Brain microvascular endothelial cell (primary cell): ENCODE results near the gene ZFP57.
A peak's percentile ranks its signal among the peaks of the same experiment; 100 is the strongest.

Experiments
- DNase-seq: peaks from one replicate; pipeline ENCODE4 v3.0.0-alpha.2; 2020
- H3K27ac ChIP-seq: fragments of 250-450 bp; sonication (Bioruptor Pico); 2 replicates; pipeline ENCODE4 v1.5.1; 2020; ENCODE audit warnings: mild to moderate bottlenecking, moderate library complexity
- H3K27me3 ChIP-seq: fragments of 250-450 bp; sonication (Bioruptor Pico); replicated peaks from 2 replicates; pipeline ENCODE4 v1.5.1; 2020; ENCODE audit warnings: mild to moderate bottlenecking
- H3K36me3 ChIP-seq: fragments of 250-450 bp; sonication (Bioruptor Pico); replicated peaks from 2 replicates; pipeline ENCODE4 v1.5.1; 2020; ENCODE audit warnings: mild to moderate bottlenecking
- H3K4me3 ChIP-seq: 2 replicates; pipeline ENCODE4 v1.5.1; 2011; ENCODE audit warnings: low read depth, mild to moderate bottlenecking, control low read depth, low read length, moderate library complexity
- CTCF ChIP-seq: IDR thresholded peaks from 2 replicates; pipeline ENCODE4 v1.5.1; 2011; ENCODE audit warnings: low read depth, mild to moderate bottlenecking, moderate library complexity, low read length, control low read depth, inconsistent platforms; ENCODE audit errors: missing control alignments
- in situ Hi-C: cut with HindIII; loops from 2 replicates; pipeline ENCODE4 v1.10.0; 2017; ENCODE audit warnings: low sequenced_read_pairs, low pct_ligation_motif_present

Gene ZFP57

GRCh38 chr6:29655658-29656057 lies 25.3 kb downstream of the ZFP57 start:
- Histone ChIP-seq H3K27me3 (peaks cover 4% of the 10 kb centered on the region), H3K36me3 (no peaks in the 10 kb centered on the region), H3K27ac (no peak overlapping the region), H3K4me3 (no peak overlapping the region)
- TF ChIP-seq CTCF = no peak
- in situ Hi-C loops = no loop called here
- no peak for DNase-seq

GRCh38 chr6:29653452-29654038 lies 27.4 kb downstream of the ZFP57 start:
- Histone ChIP-seq H3K4me3 (no peak overlapping the region), H3K27me3 (peaks cover 4% of the 10 kb centered on the region), H3K27ac (no peak overlapping the region), H3K36me3 (no peaks in the 10 kb centered on the region)
- peak; percentile 54 for DNase-seq
- peak; percentile 80 for TF ChIP-seq CTCF
- in situ Hi-C loops = no loop called here

GRCh38 chr6:29652198-29652584 lies 28.8 kb downstream of the ZFP57 start:
- no peak overlapping the region for H3K27ac ChIP-seq
- H3K4me3 ChIP-seq = no peak overlapping the region
- TF ChIP-seq CTCF = no peak
- no peaks in the 10 kb centered on the region for H3K36me3 ChIP-seq
- in situ Hi-C loops = no loop called here
- no peak for DNase-seq
- H3K27me3 ChIP-seq = peaks cover 4% of the 10 kb centered on the region

GRCh38 chr6:29651413-29652197 lies 29.3 kb downstream of the ZFP57 start:
- TF ChIP-seq CTCF = peak; percentile 52
- no peaks in the 10 kb centered on the region for H3K36me3 ChIP-seq
- no peak overlapping the region for H3K4me3 ChIP-seq
- H3K27me3 ChIP-seq = peaks cover 4% of the 10 kb centered on the region
- DNase-seq = no peak
- in situ Hi-C loops = no loop called here
- H3K27ac ChIP-seq = no peak overlapping the region

GRCh38 chr6:29649701-29650673 lies 31.0 kb downstream of the ZFP57 start:
- Histone ChIP-seq H3K4me3 (peak overlapping the region; percentile 58), H3K27me3 (no peaks in the 10 kb centered on the region), H3K36me3 (no peaks in the 10 kb centered on the region), H3K27ac (no peak overlapping the region)
- DNase-seq = peak; percentile 94
- in situ Hi-C loops = no loop called here
- TF ChIP-seq CTCF = peak; percentile 95
